SU-DHL-6 (cell line): ENCODE measurements around the gene VAV3.

Experiments
- EZH2phosphoT487 ChIP-seq: fragments of 200-600 bp; sonication (generic), shearing (Covaris generic); conservative IDR thresholded peaks from 2 replicates; pipeline ENCODE4 v1.6.1; 2018; ENCODE audit warnings: mild to moderate bottlenecking, antibody characterized with exemption, low read length, moderate library complexity, mixed read lengths
- TF ChIP-seq, protein P1 (sequence below): fragments of 200-600 bp; sonication (generic); IDR thresholded peaks from one replicate; pipeline ENCODE4 v1.5.1; 2017; ENCODE audit warnings: antibody characterized with exemption, mild to moderate bottlenecking, low read length, moderate library complexity; ENCODE audit not compliant: insufficient read depth, poor library complexity, severe bottlenecking

DNA sequence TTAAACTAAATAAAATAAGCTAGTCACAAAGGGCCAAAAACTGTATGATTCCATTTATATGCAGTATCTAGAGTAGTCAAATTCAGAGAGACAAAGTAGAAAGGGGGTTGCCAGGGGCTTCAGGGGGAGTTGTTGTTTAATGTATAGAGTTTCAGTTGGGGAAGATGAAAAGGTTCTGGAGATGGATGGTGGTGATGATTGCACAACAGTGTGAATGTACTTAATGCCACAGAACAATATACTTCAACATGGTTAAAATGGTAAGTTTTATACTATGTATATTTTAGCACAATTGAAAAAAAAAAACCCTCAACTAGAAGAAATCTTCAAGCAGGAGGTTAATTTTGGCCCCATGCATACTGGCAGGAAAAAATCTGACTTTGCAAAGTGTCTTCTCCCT, 24.3 kb downstream of the VAV3 start:
- TF ChIP-seq, protein P1, sequence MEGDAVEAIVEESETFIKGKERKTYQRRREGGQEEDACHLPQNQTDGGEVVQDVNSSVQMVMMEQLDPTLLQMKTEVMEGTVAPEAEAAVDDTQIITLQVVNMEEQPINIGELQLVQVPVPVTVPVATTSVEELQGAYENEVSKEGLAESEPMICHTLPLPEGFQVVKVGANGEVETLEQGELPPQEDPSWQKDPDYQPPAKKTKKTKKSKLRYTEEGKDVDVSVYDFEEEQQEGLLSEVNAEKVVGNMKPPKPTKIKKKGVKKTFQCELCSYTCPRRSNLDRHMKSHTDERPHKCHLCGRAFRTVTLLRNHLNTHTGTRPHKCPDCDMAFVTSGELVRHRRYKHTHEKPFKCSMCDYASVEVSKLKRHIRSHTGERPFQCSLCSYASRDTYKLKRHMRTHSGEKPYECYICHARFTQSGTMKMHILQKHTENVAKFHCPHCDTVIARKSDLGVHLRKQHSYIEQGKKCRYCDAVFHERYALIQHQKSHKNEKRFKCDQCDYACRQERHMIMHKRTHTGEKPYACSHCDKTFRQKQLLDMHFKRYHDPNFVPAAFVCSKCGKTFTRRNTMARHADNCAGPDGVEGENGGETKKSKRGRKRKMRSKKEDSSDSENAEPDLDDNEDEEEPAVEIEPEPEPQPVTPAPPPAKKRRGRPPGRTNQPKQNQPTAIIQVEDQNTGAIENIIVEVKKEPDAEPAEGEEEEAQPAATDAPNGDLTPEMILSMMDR = no peak
- no peak for TF ChIP-seq EZH2phosphoT487
